CD4-positive, alpha-beta memory T cell (primary cell): ENCODE measurements around the gene EVC. TPM values are rescaled to one million over a fixed set of nuclear protein-coding genes. Genes with fewer than 3 reads are reported as not detected.
A peak's percentile ranks its signal among the peaks of the same experiment; 100 is the strongest.

Experiments used
- CTCF ChIA-PET: fragments of 350-600 bp; sonication (Branson Sonifier 250); formaldehyde crosslinking; loops from one replicate; lab custom pipeline; 2021; ENCODE audit warnings: inconsistent platforms; ENCODE audit not compliant: partially characterized antibody; lab: Charles Lee
- POLR2A ChIA-PET: fragments of 350-600 bp; sonication (Branson Sonifier 250); formaldehyde crosslinking; loops from one replicate; lab custom pipeline; 2021; ENCODE audit not compliant: partially characterized antibody; lab: Charles Lee
- DNase-seq, 5 donors: peaks; one replicate each; pipeline versions ENCODE4 v3.0.0 to v3.0.0-alpha.2; 2020 to 2022; ENCODE audit warnings: mixed read lengths in 1 of 5
- H3K27ac ChIP-seq: one replicate; pipeline ENCODE4 v1.7.0; 2013; ENCODE audit warnings: low read depth, low read length
- H3K27me3 ChIP-seq: 2 replicates; pipeline ENCODE4 v1.7.0; 2013; ENCODE audit warnings: mild to moderate bottlenecking, low read length, moderate library complexity; ENCODE audit not compliant: insufficient read depth
- H3K36me3 ChIP-seq: 2 replicates; pipeline ENCODE4 v1.7.0; 2013; ENCODE audit warnings: mild to moderate bottlenecking, low read length, moderate library complexity; ENCODE audit not compliant: insufficient read depth
- H3K4me1 ChIP-seq: 2 replicates; pipeline ENCODE4 v1.7.0; 2013; ENCODE audit warnings: mild to moderate bottlenecking, low read length, moderate library complexity; ENCODE audit not compliant: insufficient read depth
- H3K4me3 ChIP-seq, 2 donors: one replicate each; pipeline ENCODE4 v1.7.0; 2013; ENCODE audit warnings: low read length in 2 of 2, mild to moderate bottlenecking in 1 of 2
- H3K9me3 ChIP-seq, 2 donors: one replicate each; pipeline ENCODE4 v1.7.0; 2013; ENCODE audit warnings: low read length in 2 of 2, control low read depth in 1 of 2; ENCODE audit not compliant: control insufficient read depth in 1 of 2
- H3K27ac Mint-ChIP-seq, 7 donors: one replicate each; pipeline ENCODE4 v1.8.0; 2020 to 2021; ENCODE audit warnings: mixed read lengths in 7 of 7, mild to moderate bottlenecking in 6 of 7, inconsistent platforms in 3 of 7, moderate library complexity in 3 of 7
- H3K27me3 Mint-ChIP-seq, 2 donors: one replicate each; pipeline ENCODE4 v1.8.0; 2020 to 2021; ENCODE audit warnings: mixed read lengths in 2 of 2
- H3K36me3 Mint-ChIP-seq, 2 donors: one replicate each; pipeline ENCODE4 v1.8.0; 2020 to 2021; ENCODE audit warnings: mixed read lengths in 2 of 2, inconsistent platforms in 1 of 2, mild to moderate bottlenecking in 1 of 2
- H3K4me1 Mint-ChIP-seq, 4 donors: one replicate each; pipeline ENCODE4 v1.8.0; 2020 to 2021; ENCODE audit warnings: mixed read lengths in 4 of 4, mild to moderate bottlenecking in 1 of 4
- H3K4me3 Mint-ChIP-seq, 8 donors: one replicate each; pipeline ENCODE4 v1.8.0; 2020 to 2021; ENCODE audit warnings: mixed read lengths in 8 of 8, mild to moderate bottlenecking in 7 of 8, moderate library complexity in 6 of 8, inconsistent platforms in 3 of 8
- H3K9me3 Mint-ChIP-seq, 8 donors: one replicate each; pipeline ENCODE4 v1.8.0; 2020 to 2021; ENCODE audit warnings: mixed read lengths in 8 of 8, mild to moderate bottlenecking in 5 of 8, inconsistent platforms in 3 of 8, moderate library complexity in 1 of 8
- intact Hi-C: fragments of 100-400 bp; cut with micrococcal nuclease; formaldehyde crosslinking; loops from one replicate; pipeline ENCODE4 v1.15.1; 2023
- polyA plus RNA-seq, 2 donors: library from polyadenylated mRNA; unstranded; fragments of 300-500 nt; fragmentation: Illumina TruSeq; gene quantifications; one replicate each; pipeline ENCODE4 v1.2.3, GENCODE V29; 2021
- total RNA-seq, 2 experiments: library from RNA; stranded (reverse); gene quantifications; one replicate each; pipeline ENCODE4 v1.2.3, GENCODE V29; 2021

Gene EVC
- total and polyA plus RNA-seq, 4 experiments from 2014 or later: 0.17 to 2.9 (median 2.1) TPM; not detected in 1

DNA sequence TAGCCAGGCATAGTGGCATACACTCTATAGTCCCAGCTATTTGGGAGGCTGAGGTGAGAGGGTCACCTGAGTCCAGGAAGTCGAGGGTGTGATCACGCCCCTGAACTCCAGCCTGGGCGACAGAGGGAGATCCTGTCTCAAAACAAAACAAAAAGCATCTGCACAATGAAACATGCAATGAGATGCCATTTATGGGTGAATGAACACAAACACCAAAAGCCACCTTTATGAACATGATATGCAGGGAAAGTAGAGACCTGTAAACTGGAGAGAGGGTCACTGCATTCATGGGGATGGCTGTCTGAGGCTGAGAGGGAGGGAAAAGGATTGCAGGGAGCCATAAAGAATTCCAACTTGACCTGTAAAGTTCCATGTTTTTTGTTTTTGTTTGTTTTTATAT lies 70.7 kb downstream of the EVC start:
- no peak overlapping the region for H3K27ac Mint-ChIP-seq

DNA sequence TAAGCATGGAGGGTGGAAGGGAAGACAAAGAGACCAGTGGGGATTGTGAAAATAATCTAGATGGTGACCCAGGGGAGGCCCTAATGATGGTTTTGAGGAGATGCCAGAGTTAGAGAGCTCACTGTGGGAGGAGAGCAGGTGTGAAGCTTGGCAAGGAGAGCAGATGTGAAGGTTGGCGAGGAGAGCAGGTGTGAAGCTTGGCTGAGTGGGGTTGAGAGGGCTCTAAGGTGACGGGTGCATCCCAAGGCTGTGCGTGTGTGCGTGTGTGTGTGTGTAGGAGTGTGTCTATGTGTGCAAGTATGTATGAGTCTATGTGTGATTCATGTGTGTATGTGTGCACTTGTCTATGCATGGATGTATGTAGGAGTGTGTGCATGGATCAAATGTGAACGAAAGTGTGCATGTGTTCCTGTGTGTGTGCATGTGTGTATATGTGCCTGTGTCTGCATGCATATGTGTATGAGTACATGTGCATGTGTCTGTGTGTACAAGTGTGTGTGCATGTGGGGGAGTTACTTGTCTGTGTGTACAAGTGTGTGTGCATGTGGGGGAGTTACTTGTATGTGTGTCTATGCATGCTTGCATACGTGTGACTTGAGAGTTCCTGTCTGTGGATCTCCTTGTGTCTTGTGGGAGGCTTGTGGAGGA lies 72.0 kb downstream of the EVC start:
- no peak overlapping the region for H3K4me3 Mint-ChIP-seq
- DNase-seq: no peak
- Histone ChIP-seq H3K4me1 (no peaks in the 10 kb centered on the region), H3K27ac (no peak overlapping the region), H3K27me3 (no peaks in the 10 kb centered on the region), H3K9me3 (no peaks in the 10 kb centered on the region), H3K4me3 (no peak overlapping the region), H3K36me3 (no peaks in the 10 kb centered on the region)
- no peaks in the 10 kb centered on the region for H3K36me3 Mint-ChIP-seq
- H3K27me3 Mint-ChIP-seq: peaks cover 0 to 2% of the 10 kb centered on the region in 2 donors
- H3K9me3 Mint-ChIP-seq: peaks cover 0 to 4% (median 0%) of the 10 kb centered on the region in 8 donors
- H3K4me1 Mint-ChIP-seq: no peaks in the 10 kb centered on the region
- ChIA-PET POLR2A (no interaction called here), CTCF (no interaction called here)
- intact Hi-C loops: no loop called here
- peak overlapping the region in 1 of 7 donors; percentile 37 for H3K27ac Mint-ChIP-seq

More for the DNA sequence above, 70.7 kb downstream of the EVC start:
- Mint-ChIP-seq H3K36me3 (peaks cover 0 to 2% of the 10 kb centered on the region in 2 donors), H3K4me3 (peak overlapping the region in 1 of 8 donors; percentile 47), H3K9me3 (peaks cover 0 to 13% (median 8%) of the 10 kb centered on the region in 8 donors), H3K27me3 (no peaks in the 10 kb centered on the region), H3K4me1 (no peaks in the 10 kb centered on the region)
- Histone ChIP-seq H3K9me3 (no peaks in the 10 kb centered on the region), H3K36me3 (no peaks in the 10 kb centered on the region), H3K27me3 (no peaks in the 10 kb centered on the region), H3K4me1 (no peaks in the 10 kb centered on the region), H3K27ac (no peak overlapping the region), H3K4me3 (no peak overlapping the region)
- intact Hi-C loops: no loop called here
- ChIA-PET POLR2A (no interaction called here), CTCF (no interaction called here)
- DNase-seq: no peak

DNA sequence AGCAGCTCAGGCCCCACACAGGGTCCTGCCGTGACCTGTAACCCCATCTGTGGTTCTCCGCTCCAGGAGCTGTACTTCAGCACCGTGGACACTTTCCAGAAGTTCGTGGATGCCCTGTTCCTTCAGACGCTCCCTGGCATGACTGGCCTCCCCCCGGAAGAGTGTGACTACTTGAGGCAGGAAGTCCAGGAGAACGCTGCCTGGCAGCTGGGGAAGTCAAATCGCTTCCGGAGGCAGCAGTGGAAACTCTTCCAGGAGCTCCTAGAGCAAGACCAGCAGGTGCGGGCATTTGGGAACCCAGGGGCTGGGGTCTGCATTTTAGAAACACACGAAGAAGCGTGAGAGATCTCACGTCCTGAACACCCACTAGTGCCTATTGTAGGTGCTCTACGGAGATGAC lies 72.5 kb downstream of the EVC start:
- no peaks in the 10 kb centered on the region for H3K36me3 ChIP-seq
- H3K4me1 ChIP-seq: no peaks in the 10 kb centered on the region
- no peaks in the 10 kb centered on the region for H3K27me3 ChIP-seq
- Mint-ChIP-seq H3K4me3 (no peak overlapping the region), H3K4me1 (no peaks in the 10 kb centered on the region), H3K36me3 (no peaks in the 10 kb centered on the region), H3K27me3 (peaks cover 0 to 2% of the 10 kb centered on the region in 2 donors), H3K9me3 (peaks cover 0 to 4% (median 0%) of the 10 kb centered on the region in 8 donors), H3K27ac (no peak overlapping the region)
- H3K9me3 ChIP-seq: no peaks in the 10 kb centered on the region
- no peak for DNase-seq
- POLR2A ChIA-PET: no interaction called here
- no peak overlapping the region for H3K4me3 ChIP-seq
- intact Hi-C loops: no loop called here
- CTCF ChIA-PET: no interaction called here
- no peak overlapping the region for H3K27ac ChIP-seq

DNA sequence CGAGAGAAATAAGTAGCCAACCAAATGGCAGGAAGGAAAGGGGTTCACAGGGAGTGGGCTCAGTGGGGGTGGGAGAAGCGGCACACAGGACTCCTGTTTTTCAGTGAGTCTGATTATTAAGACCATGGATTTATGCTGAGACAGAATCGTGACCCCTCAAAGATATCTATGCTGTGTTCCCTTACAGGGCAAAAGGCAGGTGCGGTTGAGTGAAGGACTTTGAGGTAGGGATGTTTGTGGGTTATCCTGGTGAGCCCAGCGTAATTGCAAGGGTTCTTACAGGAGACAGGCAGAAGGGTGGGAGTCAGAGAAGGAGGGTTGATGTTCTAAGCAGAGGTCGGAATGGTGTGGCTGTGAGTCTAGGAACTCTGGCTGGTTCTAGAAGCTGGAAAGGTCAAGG lies 73.0 kb downstream of the EVC start:
- H3K4me3 Mint-ChIP-seq: no peak overlapping the region

GRCh38 chr4:5784960-5785611 lies 74.1 kb downstream of the EVC start:
- no peak overlapping the region for H3K27ac ChIP-seq
- no peaks in the 10 kb centered on the region for H3K4me1 Mint-ChIP-seq

More for the DNA sequence above, 73.0 kb downstream of the EVC start:
- CTCF ChIA-PET: no interaction called here
- Mint-ChIP-seq H3K9me3 (peaks cover 0 to 4% (median 0%) of the 10 kb centered on the region in 8 donors), H3K36me3 (no peaks in the 10 kb centered on the region), H3K27me3 (peaks cover 0 to 2% of the 10 kb centered on the region in 2 donors), H3K27ac (no peak overlapping the region), H3K4me1 (no peaks in the 10 kb centered on the region)
- Histone ChIP-seq H3K36me3 (no peaks in the 10 kb centered on the region), H3K9me3 (no peaks in the 10 kb centered on the region), H3K27ac (no peak overlapping the region), H3K27me3 (no peaks in the 10 kb centered on the region), H3K4me3 (no peak overlapping the region), H3K4me1 (no peaks in the 10 kb centered on the region)
- DNase-seq: no peak
- POLR2A ChIA-PET: no interaction called here
- intact Hi-C loops: no loop called here

GRCh38 chr4:5785806-5786680 lies 75.0 kb downstream of the EVC start:
- Histone ChIP-seq H3K4me3 (no peak overlapping the region), H3K36me3 (no peaks in the 10 kb centered on the region), H3K9me3 (no peaks in the 10 kb centered on the region), H3K27ac (no peak overlapping the region), H3K4me1 (no peaks in the 10 kb centered on the region), H3K27me3 (no peaks in the 10 kb centered on the region)
- no peaks in the 10 kb centered on the region for H3K36me3 Mint-ChIP-seq
- DNase-seq: no peak
- no peak overlapping the region for H3K27ac Mint-ChIP-seq
- CTCF ChIA-PET: no interaction called here
- peaks cover 0 to 2% of the 10 kb centered on the region in 2 donors for H3K27me3 Mint-ChIP-seq
- POLR2A ChIA-PET: no interaction called here
- H3K9me3 Mint-ChIP-seq: peaks cover 0 to 1% (median 0%) of the 10 kb centered on the region in 8 donors
- intact Hi-C loops: no loop called here
- H3K4me1 Mint-ChIP-seq: no peaks in the 10 kb centered on the region
- H3K4me3 Mint-ChIP-seq: no peak overlapping the region

More at GRCh38 chr4:5784960-5785611, 74.1 kb downstream of the EVC start:
- no peaks in the 10 kb centered on the region for H3K4me1 ChIP-seq
- H3K36me3 ChIP-seq: no peaks in the 10 kb centered on the region
- H3K27me3 ChIP-seq: no peaks in the 10 kb centered on the region
- no peak overlapping the region for H3K4me3 Mint-ChIP-seq
- CTCF ChIA-PET: no interaction called here
- intact Hi-C loops: no loop called here
- H3K27me3 Mint-ChIP-seq: peaks cover 0 to 2% of the 10 kb centered on the region in 2 donors
- H3K27ac Mint-ChIP-seq: no peak overlapping the region
- POLR2A ChIA-PET: no interaction called here
- H3K9me3 ChIP-seq: no peaks in the 10 kb centered on the region
- no peak overlapping the region for H3K4me3 ChIP-seq
- H3K9me3 Mint-ChIP-seq: peaks cover 0 to 4% (median 0%) of the 10 kb centered on the region in 8 donors
- no peak for DNase-seq
- no peaks in the 10 kb centered on the region for H3K36me3 Mint-ChIP-seq

- ChIA-PET CTCF (no interaction called here), POLR2A (no interaction called here)
- peaks cover 0 to 2% of the 10 kb centered on the region in 2 donors for H3K27me3 Mint-ChIP-seq
- no peak overlapping the region for H3K27ac Mint-ChIP-seq
- H3K27ac ChIP-seq: no peak overlapping the region
- intact Hi-C loops: no loop called here
- H3K27me3 ChIP-seq: no peaks in the 10 kb centered on the region
- no peaks in the 10 kb centered on the region for H3K4me1 Mint-ChIP-seq
- H3K36me3 ChIP-seq: no peaks in the 10 kb centered on the region
- no peaks in the 10 kb centered on the region for H3K36me3 Mint-ChIP-seq
- no peak overlapping the region for H3K4me3 Mint-ChIP-seq
- no peak overlapping the region for H3K4me3 ChIP-seq
- no peaks in the 10 kb centered on the region for H3K9me3 ChIP-seq
- no peaks in the 10 kb centered on the region for H3K4me1 ChIP-seq
- peaks cover 0 to 1% (median 0%) of the 10 kb centered on the region in 8 donors for H3K9me3 Mint-ChIP-seq
- DNase-seq: no peak
Observed at GRCh38 chr4:5787311-5787710, 76.3 kb downstream of the EVC start.
